B cell (primary cell): ENCODE results near the gene NOTUM. TPM values are rescaled to one million over a fixed set of nuclear protein-coding genes. Genes with fewer than 3 reads are reported as not detected.

Experiments
- ATAC-seq: fragments of 200-7000 bp; cut with Tn5 transposase; one replicate; pipeline ENCODE4 v1.10.0; 2021; ENCODE audit warnings: low read depth, mild to moderate bottlenecking, moderate number of reproducible peaks, moderate library complexity
- CTCF ChIA-PET: fragments of 350-600 bp; sonication (Branson Sonifier 250); formaldehyde crosslinking; loops from one replicate; lab custom pipeline; 2021; ENCODE audit warnings: antibody characterized with exemption, inconsistent platforms; lab: Charles Lee
- POLR2A ChIA-PET: fragments of 350-600 bp; sonication (Branson Sonifier 250); formaldehyde crosslinking; loops from one replicate; lab custom pipeline; 2021; ENCODE audit warnings: antibody characterized with exemption; lab: Charles Lee
- DNase-seq: peaks from one replicate; pipeline ENCODE4 v3.0.0; 2013
- H2AFZ ChIP-seq: 2 replicates; pipeline ENCODE4 v1.6.1; 2012; ENCODE audit warnings: mild to moderate bottlenecking, low read depth, low read length; ENCODE audit not compliant: insufficient read depth, poor library complexity, severe bottlenecking
- H3K27ac ChIP-seq, 2 donors: 1 replicate in 1 of 2; 2 replicates in 1 of 2; pipeline ENCODE4 v1.5.1; 2012 to 2013; ENCODE audit warnings: low read length in 2 of 2, mild to moderate bottlenecking in 2 of 2, moderate library complexity in 1 of 2
- H3K27me3 ChIP-seq, 4 experiments: fragments of 200-600 bp in 1 of 4; sonication (generic) in 1 of 4; replicated peaks in 1 of 4; 1 replicate in 2 of 4; 2 replicates in 2 of 4; pipeline versions ENCODE4 v1.6.1 to v1.7.0; 2013 to 2016; ENCODE audit warnings: low read length in 3 of 4, mild to moderate bottlenecking in 2 of 4, mixed read lengths in 1 of 4, moderate library complexity in 1 of 4; ENCODE audit not compliant: insufficient read depth in 4 of 4, control insufficient read depth in 3 of 4; ENCODE audit errors: control extremely low read depth in 1 of 4
- H3K36me3 ChIP-seq, 2 experiments: replicated peaks in 1 of 2; 1 replicate in 1 of 2; 2 replicates in 1 of 2; pipeline versions ENCODE4 v1.6.1 to v1.7.1; 2013; ENCODE audit warnings: low read length in 1 of 2; ENCODE audit not compliant: insufficient read depth in 2 of 2, control insufficient read depth in 1 of 2; ENCODE audit errors: control extremely low read depth in 1 of 2, extremely low read depth in 1 of 2
- H3K4me1 ChIP-seq, 2 donors: fragments of 200-600 bp in 1 of 2; sonication (generic) in 1 of 2; 1 replicate in 1 of 2; 2 replicates in 1 of 2; pipeline versions ENCODE4 v1.5.1 to v1.6.1; 2013 to 2017; ENCODE audit warnings: low read length in 2 of 2; ENCODE audit not compliant: control insufficient read depth in 2 of 2, insufficient read depth in 2 of 2
- H3K4me2 ChIP-seq: replicated peaks from 2 replicates; pipeline ENCODE3; 2012; ENCODE audit warnings: mild to moderate bottlenecking, low read depth, low read length; ENCODE audit not compliant: poor library complexity, severe bottlenecking
- H3K4me3 ChIP-seq, 5 experiments: fragments of 200-600 bp in 1 of 5; sonication (generic) in 1 of 5; 1 replicate in 3 of 5; 2 replicates in 2 of 5; pipeline versions ENCODE4 v1.5.1 to v1.7.0; 2011 to 2016; ENCODE audit warnings: low read length in 4 of 5, mild to moderate bottlenecking in 4 of 5, low read depth in 2 of 5, control low read depth in 1 of 5, moderate library complexity in 1 of 5; ENCODE audit not compliant: insufficient read depth in 1 of 5; ENCODE audit errors: control extremely low read depth in 1 of 5, extremely low read depth in 1 of 5
- H3K79me2 ChIP-seq: fragments of 200-600 bp; sonication (generic); one replicate; pipeline ENCODE4 v1.6.0; 2016; ENCODE audit warnings: low read length; ENCODE audit not compliant: control insufficient read depth, insufficient read depth
- H3K9ac ChIP-seq: fragments of 200-600 bp; sonication (generic); 2 replicates; pipeline ENCODE4 v1.6.1; 2017; ENCODE audit warnings: mild to moderate bottlenecking, low read length, moderate library complexity
- H3K9me3 ChIP-seq, 3 donors: one replicate each; pipeline versions ENCODE4 v1.6.1 to v1.7.1; 2013; ENCODE audit warnings: low read length in 2 of 3; ENCODE audit not compliant: control insufficient read depth in 2 of 3, insufficient read depth in 1 of 3; ENCODE audit errors: control extremely low read depth in 1 of 3
- H4K20me1 ChIP-seq: 2 replicates; pipeline ENCODE4 v1.6.0; 2012; ENCODE audit warnings: mild to moderate bottlenecking, low read length; ENCODE audit not compliant: insufficient read depth, control insufficient read depth, poor library complexity, severe bottlenecking
- H3K27ac Mint-ChIP-seq: one replicate; pipeline ENCODE4 v1.8.0; 2021; ENCODE audit warnings: mixed read lengths
- H3K27me3 Mint-ChIP-seq: one replicate; pipeline ENCODE4 v1.8.0; 2021; ENCODE audit warnings: mixed read lengths
- H3K4me1 Mint-ChIP-seq: one replicate; pipeline ENCODE4 v1.8.0; 2021; ENCODE audit warnings: mixed read lengths
- H3K4me3 Mint-ChIP-seq: one replicate; pipeline ENCODE4 v1.8.0; 2021; ENCODE audit warnings: mixed read lengths
- H3K9me3 Mint-ChIP-seq: one replicate; pipeline ENCODE4 v1.8.0; 2022; ENCODE audit warnings: mixed read lengths; ENCODE audit not compliant: insufficient read depth
- EZH2 ChIP-seq: IDR thresholded peaks from 2 replicates; pipeline ENCODE4 v1.6.1; 2012; ENCODE audit warnings: borderline replicate concordance, low read depth, mild to moderate bottlenecking, moderate library complexity, low read length; ENCODE audit not compliant: insufficient read depth, poor library complexity, severe bottlenecking
- WGBS: methylation state at CpG from one replicate; pipeline ENCODE4 v1.1.5; 2013; ENCODE audit warnings: missing lambda C conversion rate; ENCODE audit not compliant: insufficient coverage; 5-methylcytosine and 5-hydroxymethylcytosine counted together
- intact Hi-C: fragments of 100-400 bp; cut with micrococcal nuclease; formaldehyde crosslinking; loops from one replicate; pipeline ENCODE4 v1.10.0; 2022
- polyA plus RNA-seq: library from polyadenylated mRNA; depleted of rRNA; stranded (reverse); fragments of >200 nt; gene quantifications from 2 replicates; pipeline ENCODE4 v1.2.3, GENCODE V29; 2012
- total RNA-seq, 2 donors: library from RNA; stranded (reverse); fragments of 120-200 nt in 1 of 2; gene quantifications; 1 replicate in 1 of 2; 2 replicates in 1 of 2; pipeline versions ENCODE4 v1.2.3 to v1.2.4, GENCODE V29; 2013 to 2022
- TF ChIP-seq, protein P1 (sequence below): fragments of 200-600 bp; IDR thresholded peaks from one replicate; pipeline ENCODE4 v1.8.0; 2022; ENCODE audit warnings: antibody characterized with exemption, mild to moderate bottlenecking

NOTUM gene
- total and polyA plus RNA-seq, 2 donors (not counting 1 experiment from before 2014, with no cell fraction given) = not detected

DNA sequence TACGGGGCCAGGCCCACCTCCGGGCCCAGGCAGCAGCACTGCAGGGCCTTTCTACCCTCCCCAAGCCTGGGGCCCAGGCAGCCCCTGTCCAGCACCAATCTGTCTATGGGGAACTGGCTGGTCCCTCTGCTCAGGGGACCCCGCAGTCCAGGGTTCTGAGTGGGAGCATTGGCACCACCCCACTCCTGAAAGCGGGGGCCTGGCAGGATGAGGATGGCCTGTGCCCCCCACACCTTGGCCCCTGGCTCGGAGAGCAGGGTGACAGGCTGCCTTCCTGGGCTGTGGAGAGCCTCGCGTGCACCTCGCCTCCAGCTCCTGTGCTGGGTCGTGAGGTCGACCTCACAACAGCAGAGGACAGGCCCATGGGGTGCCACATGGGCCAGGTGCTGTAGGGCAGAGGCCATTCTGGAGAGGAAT is 57.6 kb downstream of the NOTUM start:
- CTCF ChIA-PET = no interaction called here
- peaks cover 4% of the 10 kb centered on the region for H3K79me2 ChIP-seq
- no peaks in the 10 kb centered on the region for H4K20me1 ChIP-seq
- peaks cover 7% of the 10 kb centered on the region for H3K27me3 Mint-ChIP-seq
- no peak overlapping the region for H3K4me3 Mint-ChIP-seq
- 97% methylated on average over 10 of the region's 10 CpGs for WGBS
- peaks cover 0 to 20% (median 7%) of the 10 kb centered on the region in 4 experiments for H3K27me3 ChIP-seq
- no peak overlapping the region for H3K4me2 ChIP-seq
- H3K9me3 Mint-ChIP-seq = no peaks in the 10 kb centered on the region
- H3K36me3 ChIP-seq = peaks cover 0 to 41% of the 10 kb centered on the region in 2 experiments
- intact Hi-C loops = no loop called here
- no peak for TF ChIP-seq EZH2
- TF ChIP-seq, protein P1, sequence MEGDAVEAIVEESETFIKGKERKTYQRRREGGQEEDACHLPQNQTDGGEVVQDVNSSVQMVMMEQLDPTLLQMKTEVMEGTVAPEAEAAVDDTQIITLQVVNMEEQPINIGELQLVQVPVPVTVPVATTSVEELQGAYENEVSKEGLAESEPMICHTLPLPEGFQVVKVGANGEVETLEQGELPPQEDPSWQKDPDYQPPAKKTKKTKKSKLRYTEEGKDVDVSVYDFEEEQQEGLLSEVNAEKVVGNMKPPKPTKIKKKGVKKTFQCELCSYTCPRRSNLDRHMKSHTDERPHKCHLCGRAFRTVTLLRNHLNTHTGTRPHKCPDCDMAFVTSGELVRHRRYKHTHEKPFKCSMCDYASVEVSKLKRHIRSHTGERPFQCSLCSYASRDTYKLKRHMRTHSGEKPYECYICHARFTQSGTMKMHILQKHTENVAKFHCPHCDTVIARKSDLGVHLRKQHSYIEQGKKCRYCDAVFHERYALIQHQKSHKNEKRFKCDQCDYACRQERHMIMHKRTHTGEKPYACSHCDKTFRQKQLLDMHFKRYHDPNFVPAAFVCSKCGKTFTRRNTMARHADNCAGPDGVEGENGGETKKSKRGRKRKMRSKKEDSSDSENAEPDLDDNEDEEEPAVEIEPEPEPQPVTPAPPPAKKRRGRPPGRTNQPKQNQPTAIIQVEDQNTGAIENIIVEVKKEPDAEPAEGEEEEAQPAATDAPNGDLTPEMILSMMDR = no peak
- H3K9me3 ChIP-seq = no peaks in the 10 kb centered on the region
- peaks cover 6 to 15% of the 10 kb centered on the region in 2 donors for H3K4me1 ChIP-seq
- H3K4me3 ChIP-seq = no peak overlapping the region
- no peak overlapping the region for H3K27ac Mint-ChIP-seq
- no peak overlapping the region for H3K9ac ChIP-seq
- no peak overlapping the region for H2AFZ ChIP-seq
- peaks cover 5% of the 10 kb centered on the region for H3K4me1 Mint-ChIP-seq
- DNase-seq = no peak
- no peak for ATAC-seq
- POLR2A ChIA-PET = no interaction called here
- H3K27ac ChIP-seq = no peak overlapping the region

- peak overlapping the region; percentile 26 for H3K9ac ChIP-seq
- no peaks in the 10 kb centered on the region for H3K9me3 Mint-ChIP-seq
- H2AFZ ChIP-seq = no peak overlapping the region
- H3K4me3 Mint-ChIP-seq = no peak overlapping the region
- CTCF ChIA-PET = no interaction called here
- WGBS = 39% methylated on average over 44 of the region's 47 CpGs
- H3K4me2 ChIP-seq = peak overlapping the region; percentile 65
- H3K9me3 ChIP-seq = no peaks in the 10 kb centered on the region
- intact Hi-C loops = no loop called here
- POLR2A ChIA-PET = interaction anchor here (0.6 kb wide), 1 partner anchor 20 kb away, joined by 4 read pairs; no protein-coding TSS in a partner anchor
- no peak overlapping the region for H3K27ac ChIP-seq
- peaks cover 0 to 46% of the 10 kb centered on the region in 2 experiments for H3K36me3 ChIP-seq
- peak overlapping the region in 1 of 5 experiments; percentile 9 for H3K4me3 ChIP-seq
- no peak overlapping the region for H3K27ac Mint-ChIP-seq
- ATAC-seq = peak; percentile 24
- H3K79me2 ChIP-seq = peaks cover 4% of the 10 kb centered on the region
- no peaks in the 10 kb centered on the region for H4K20me1 ChIP-seq
- TF ChIP-seq, protein P1 = no peak
- no peak for TF ChIP-seq EZH2
- H3K27me3 Mint-ChIP-seq = peaks cover 7% of the 10 kb centered on the region
- peaks cover 0 to 20% (median 7%) of the 10 kb centered on the region in 4 experiments for H3K27me3 ChIP-seq
- H3K4me1 ChIP-seq = peaks cover 6 to 15% of the 10 kb centered on the region in 2 donors
- peaks cover 5% of the 10 kb centered on the region for H3K4me1 Mint-ChIP-seq
- no peak for DNase-seq
Measured at GRCh38 chr17:81902653-81903414, 58.2 kb downstream of the NOTUM start.
